Kidney (tissue), 22 donors: ENCODE results near the gene ROBO3. TPM values are rescaled to one million over a fixed set of nuclear protein-coding genes. Genes with fewer than 3 reads are reported as not detected.

Experiments
- DNase-seq, 5 donors: peaks; one replicate each; pipeline ENCODE4 v3.0.0-alpha.2; 2013 to 2020
- FAIRE-seq: peaks from 2 replicates; lab custom pipeline; 2012; peaks lifted over from hg19 to GRCh38; lab: Jason Lieb, UNC
- H3K27ac ChIP-seq, 2 donors: one replicate each; pipeline ENCODE4 v1.7.0; 2013; ENCODE audit warnings: low read depth in 2 of 2, low read length in 2 of 2, inconsistent platforms in 1 of 2
- H3K27me3 ChIP-seq: one replicate; pipeline ENCODE4 v1.7.1; 2013; ENCODE audit warnings: low read length, inconsistent platforms; ENCODE audit not compliant: control insufficient read depth, insufficient read depth
- H3K36me3 ChIP-seq, 3 donors: one replicate each; pipeline versions ENCODE4 v1.7.0 to v1.7.1; 2013; ENCODE audit warnings: low read length in 3 of 3, control low read depth in 1 of 3, inconsistent platforms in 1 of 3; ENCODE audit not compliant: insufficient read depth in 3 of 3, control insufficient read depth in 2 of 3
- H3K4me1 ChIP-seq, 3 donors: one replicate each; pipeline versions ENCODE4 v1.7.0 to v1.7.1; 2013; ENCODE audit warnings: low read length in 3 of 3, inconsistent platforms in 1 of 3, low read depth in 1 of 3; ENCODE audit not compliant: control insufficient read depth in 2 of 3, insufficient read depth in 2 of 3
- H3K4me3 ChIP-seq, 3 donors: one replicate each; pipeline versions ENCODE4 v1.7.0 to v1.8.1; 2013; ENCODE audit warnings: low read length in 3 of 3, control low read depth in 1 of 3, inconsistent platforms in 1 of 3
- H3K9ac ChIP-seq, 3 donors: one replicate each; pipeline versions ENCODE4 v1.7.0 to v1.7.1; 2013; ENCODE audit warnings: low read length in 3 of 3, control low read depth in 1 of 3, inconsistent platforms in 1 of 3
- H3K9me3 ChIP-seq, 3 donors: one replicate each; pipeline versions ENCODE4 v1.7.0 to v1.7.1; 2013; ENCODE audit warnings: low read length in 3 of 3, control low read depth in 1 of 3, inconsistent platforms in 1 of 3; ENCODE audit not compliant: control insufficient read depth in 2 of 3, insufficient read depth in 1 of 3
- intact Hi-C: fragments of 100-400 bp; cut with DNase I; formaldehyde crosslinking; loops from one replicate; pipeline ENCODE4 v1.11.1; 2022
- long read RNA-seq, 10 donors: library from polyadenylated mRNA in 1 of 10; unstranded in 1 of 10; transcript quantifications; one replicate each; pipeline ENCODE4 v2.0.0 and lab custom pipeline, GENCODE V29; 2021 to 2026
- polyA plus RNA-seq: library from polyadenylated mRNA; stranded (reverse); fragments of 350-450 nt; fragmentation: Illumina TruSeq; extraction: RNeasy Lipid Tissue Mini Kit (QIAGEN cat#74804); gene quantifications from one replicate; pipeline ENCODE4 v1.2.3, GENCODE V29; 2014; ENCODE audit warnings: low read depth, low replicate concordance; ENCODE audit not compliant: insufficient read depth
- total RNA-seq: library from RNA; stranded (reverse); fragmentation: NEBNext Ultra II Directional; extraction: Animal tissue kit (Norgen Biotek cat#: 25700); gene quantifications from one replicate; pipeline ENCODE4 v1.2.1, GENCODE V29; 2021
- TF ChIP-seq, protein P1 (sequence below): IDR thresholded peaks from 3 replicates; pipeline ENCODE4 v1.5.1; 2012; ENCODE audit warnings: mild to moderate bottlenecking, moderate library complexity, borderline replicate concordance; ENCODE audit not compliant: insufficient read depth; ENCODE audit errors: extremely low read depth
- donor health status: control.
- donor health status: control.
- donor health status: control.
- donor health status: control.
- donor health status: control.
- donor health status: DM: yes; HTN: yes; CAD: no.
- donor health status: Normal renal cell carcinoma (clear cell type).

ROBO3 gene, protein sequence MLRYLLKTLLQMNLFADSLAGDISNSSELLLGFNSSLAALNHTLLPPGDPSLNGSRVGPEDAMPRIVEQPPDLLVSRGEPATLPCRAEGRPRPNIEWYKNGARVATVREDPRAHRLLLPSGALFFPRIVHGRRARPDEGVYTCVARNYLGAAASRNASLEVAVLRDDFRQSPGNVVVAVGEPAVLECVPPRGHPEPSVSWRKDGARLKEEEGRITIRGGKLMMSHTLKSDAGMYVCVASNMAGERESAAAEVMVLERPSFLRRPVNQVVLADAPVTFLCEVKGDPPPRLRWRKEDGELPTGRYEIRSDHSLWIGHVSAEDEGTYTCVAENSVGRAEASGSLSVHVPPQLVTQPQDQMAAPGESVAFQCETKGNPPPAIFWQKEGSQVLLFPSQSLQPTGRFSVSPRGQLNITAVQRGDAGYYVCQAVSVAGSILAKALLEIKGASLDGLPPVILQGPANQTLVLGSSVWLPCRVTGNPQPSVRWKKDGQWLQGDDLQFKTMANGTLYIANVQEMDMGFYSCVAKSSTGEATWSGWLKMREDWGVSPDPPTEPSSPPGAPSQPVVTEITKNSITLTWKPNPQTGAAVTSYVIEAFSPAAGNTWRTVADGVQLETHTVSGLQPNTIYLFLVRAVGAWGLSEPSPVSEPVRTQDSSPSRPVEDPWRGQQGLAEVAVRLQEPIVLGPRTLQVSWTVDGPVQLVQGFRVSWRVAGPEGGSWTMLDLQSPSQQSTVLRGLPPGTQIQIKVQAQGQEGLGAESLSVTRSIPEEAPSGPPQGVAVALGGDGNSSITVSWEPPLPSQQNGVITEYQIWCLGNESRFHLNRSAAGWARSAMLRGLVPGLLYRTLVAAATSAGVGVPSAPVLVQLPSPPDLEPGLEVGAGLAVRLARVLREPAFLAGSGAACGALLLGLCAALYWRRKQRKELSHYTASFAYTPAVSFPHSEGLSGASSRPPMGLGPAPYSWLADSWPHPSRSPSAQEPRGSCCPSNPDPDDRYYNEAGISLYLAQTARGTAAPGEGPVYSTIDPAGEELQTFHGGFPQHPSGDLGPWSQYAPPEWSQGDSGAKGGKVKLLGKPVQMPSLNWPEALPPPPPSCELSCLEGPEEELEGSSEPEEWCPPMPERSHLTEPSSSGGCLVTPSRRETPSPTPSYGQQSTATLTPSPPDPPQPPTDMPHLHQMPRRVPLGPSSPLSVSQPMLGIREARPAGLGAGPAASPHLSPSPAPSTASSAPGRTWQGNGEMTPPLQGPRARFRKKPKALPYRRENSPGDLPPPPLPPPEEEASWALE (N-terminal part only)
- total RNA-seq = 12.3 TPM
- 8.7 TPM for polyA plus RNA-seq
- long read RNA-seq, donor 1 = 0 reads
- long read RNA-seq, donor 2 = 0 reads
- long read RNA-seq, donor 3 = 0 reads
- long read RNA-seq, donor 4 = 0 reads
- long read RNA-seq, donor 5 = 0 reads
- long read RNA-seq, donor 6 = 0 reads
- long read RNA-seq, donor 7, partial matches to known transcripts = 5 of 18 reads
- long read RNA-seq, donor 7, other reads (novel, unspliced or antisense) = 13 of 18 reads
- long read RNA-seq, donor 8, partial matches to known transcripts = 0 of 2 reads
- long read RNA-seq, donor 8, other reads (novel, unspliced or antisense) = 0 of 2 reads
- long read RNA-seq, donor 9 = 0 reads
- long read RNA-seq, donor 10 = 0 reads

- Histone ChIP-seq H3K27ac (no peak within 1 kb of the TSS), H3K4me3 (no peak within 1 kb of the TSS), H3K9me3 (no peaks in the 10 kb centered on the region), H3K36me3 (no peaks in the 10 kb centered on the region), H3K4me1 (peaks cover 0 to 12% (median 11%) of the 10 kb centered on the region in 3 donors), H3K27me3 (peaks cover 77% of the 10 kb centered on the region), H3K9ac (no peak within 1 kb of the TSS)
- FAIRE-seq = no peak
- peak in 2 of 5 donors; percentile 50 to 61 for DNase-seq
- TF ChIP-seq, protein P1, sequence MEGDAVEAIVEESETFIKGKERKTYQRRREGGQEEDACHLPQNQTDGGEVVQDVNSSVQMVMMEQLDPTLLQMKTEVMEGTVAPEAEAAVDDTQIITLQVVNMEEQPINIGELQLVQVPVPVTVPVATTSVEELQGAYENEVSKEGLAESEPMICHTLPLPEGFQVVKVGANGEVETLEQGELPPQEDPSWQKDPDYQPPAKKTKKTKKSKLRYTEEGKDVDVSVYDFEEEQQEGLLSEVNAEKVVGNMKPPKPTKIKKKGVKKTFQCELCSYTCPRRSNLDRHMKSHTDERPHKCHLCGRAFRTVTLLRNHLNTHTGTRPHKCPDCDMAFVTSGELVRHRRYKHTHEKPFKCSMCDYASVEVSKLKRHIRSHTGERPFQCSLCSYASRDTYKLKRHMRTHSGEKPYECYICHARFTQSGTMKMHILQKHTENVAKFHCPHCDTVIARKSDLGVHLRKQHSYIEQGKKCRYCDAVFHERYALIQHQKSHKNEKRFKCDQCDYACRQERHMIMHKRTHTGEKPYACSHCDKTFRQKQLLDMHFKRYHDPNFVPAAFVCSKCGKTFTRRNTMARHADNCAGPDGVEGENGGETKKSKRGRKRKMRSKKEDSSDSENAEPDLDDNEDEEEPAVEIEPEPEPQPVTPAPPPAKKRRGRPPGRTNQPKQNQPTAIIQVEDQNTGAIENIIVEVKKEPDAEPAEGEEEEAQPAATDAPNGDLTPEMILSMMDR = no peak
- intact Hi-C loops = no loop called here
Measured at GRCh38 chr11:124865181-124865901, at the start of gene ROBO3. TSS of gene ROBO3 (plus strand) at chr11:124865432. CDS start at chr11:124865578, 146 bp downstream.

GRCh38 chr11:124817036-124817435, 48.2 kb upstream of the ROBO3 start:
- no peaks in the 10 kb centered on the region for H3K4me1 ChIP-seq
- FAIRE-seq (no peak), DNase-seq (no peak)
- no peak overlapping the region for H3K9ac ChIP-seq
- no peak overlapping the region for H3K27ac ChIP-seq
- no peaks in the 10 kb centered on the region for H3K9me3 ChIP-seq
- H3K36me3 ChIP-seq = no peaks in the 10 kb centered on the region
- H3K4me3 ChIP-seq = no peak overlapping the region
- intact Hi-C loops = no loop called here
- TF ChIP-seq, protein P1 = no peak
- H3K27me3 ChIP-seq = no peaks in the 10 kb centered on the region
